ENCODE measurements around the gene RAB38. TPM values are rescaled to one million over a fixed set of nuclear protein-coding genes. Genes with fewer than 3 reads are reported as not detected.
A peak's percentile ranks its signal among the peaks of the same experiment; 100 is the strongest.

The RAB38 gene
- total RNA-seq, 1 donor, result 1.1 TPM

GRCh38 chr11:88179971-88180629 lies 4.9 kb upstream of the RAB38 start:
- no peak overlapping the region for H3K4me3 ChIP-seq (ENCODE audit: insufficient read depth, low read length)
- H3K36me3 ChIP-seq (ENCODE audit: insufficient read depth, low read length), result no peaks in the 10 kb centered on the region
- TF ChIP-seq CTCF (IDR thresholded peaks at IDR 0.05; ENCODE audit: extremely low read depth, low read depth, low read length), result no peak
- no peak for DNase-seq (ENCODE audit: insufficient read length, low spot score, missing footprints)
- H3K4me2 ChIP-seq (ENCODE audit: insufficient read depth, low read length), result no peak overlapping the region
- no peaks in the 10 kb centered on the region for H3K79me2 ChIP-seq (ENCODE audit: insufficient read depth, low read length)
- H3K4me1 ChIP-seq (ENCODE audit: insufficient read depth, low read length), result peaks cover 18% of the 10 kb centered on the region
- H4K20me1 ChIP-seq (ENCODE audit: insufficient read depth, low read length), result no peaks in the 10 kb centered on the region
- H3K9me3 ChIP-seq (ENCODE audit: low read depth, low read length), result no peaks in the 10 kb centered on the region
- no peaks in the 10 kb centered on the region for H3K27me3 ChIP-seq (ENCODE audit: insufficient read depth, low read length)
- no peak overlapping the region for H3K27ac ChIP-seq (ENCODE audit: low read depth, low read length)
- no peak overlapping the region for H2AFZ ChIP-seq (ENCODE audit: low read length)

- no peak overlapping the region for H3K4me2 ChIP-seq (ENCODE audit: insufficient read depth, low read length)
- no peak overlapping the region for H3K4me3 ChIP-seq (ENCODE audit: insufficient read depth, low read length)
- no peaks in the 10 kb centered on the region for H4K20me1 ChIP-seq (ENCODE audit: insufficient read depth, low read length)
- peak overlapping the region; percentile 56 for H3K27ac ChIP-seq (ENCODE audit: low read depth, low read length)
- no peaks in the 10 kb centered on the region for H3K36me3 ChIP-seq (ENCODE audit: insufficient read depth, low read length)
- H3K27me3 ChIP-seq (ENCODE audit: insufficient read depth, low read length), result no peaks in the 10 kb centered on the region
- peaks cover 22% of the 10 kb centered on the region for H3K4me1 ChIP-seq (ENCODE audit: insufficient read depth, low read length)
- no peak overlapping the region for H2AFZ ChIP-seq (ENCODE audit: low read length)
- no peak for TF ChIP-seq CTCF (IDR thresholded peaks at IDR 0.05; ENCODE audit: extremely low read depth, low read depth, low read length)
- H3K9me3 ChIP-seq (ENCODE audit: low read depth, low read length), result no peaks in the 10 kb centered on the region
- no peak for DNase-seq (ENCODE audit: insufficient read length, low spot score, missing footprints)
- H3K79me2 ChIP-seq (ENCODE audit: insufficient read depth, low read length), result no peaks in the 10 kb centered on the region
Observed at GRCh38 chr11:88179141-88179540, 3.9 kb upstream of the RAB38 start.

GRCh38 chr11:88178191-88178590 lies 2.9 kb upstream of the RAB38 start:
- no peaks in the 10 kb centered on the region for H3K36me3 ChIP-seq (ENCODE audit: insufficient read depth, low read length)
- H2AFZ ChIP-seq (ENCODE audit: low read length), result peak overlapping the region; percentile 18
- H3K79me2 ChIP-seq (ENCODE audit: insufficient read depth, low read length), result no peaks in the 10 kb centered on the region
- no peaks in the 10 kb centered on the region for H3K9me3 ChIP-seq (ENCODE audit: low read depth, low read length)
- peak overlapping the region; percentile 56 for H3K27ac ChIP-seq (ENCODE audit: low read depth, low read length)
- H3K27me3 ChIP-seq (ENCODE audit: insufficient read depth, low read length), result no peaks in the 10 kb centered on the region
- no peak for TF ChIP-seq CTCF (IDR thresholded peaks at IDR 0.05; ENCODE audit: extremely low read depth, low read depth, low read length)
- no peak overlapping the region for H3K4me3 ChIP-seq (ENCODE audit: insufficient read depth, low read length)
- DNase-seq (ENCODE audit: insufficient read length, low spot score, missing footprints), result peak; percentile 44
- no peaks in the 10 kb centered on the region for H4K20me1 ChIP-seq (ENCODE audit: insufficient read depth, low read length)
- H3K4me1 ChIP-seq (ENCODE audit: insufficient read depth, low read length), result peaks cover 22% of the 10 kb centered on the region
- peak overlapping the region; percentile 20 for H3K4me2 ChIP-seq (ENCODE audit: insufficient read depth, low read length)

GRCh38 chr11:88175569-88176075 lies 379 bp upstream of the RAB38 start:
- Histone ChIP-seq H3K4me3 (ENCODE audit: insufficient read depth, low read length) (peak overlapping the region; percentile 76), H2AFZ (ENCODE audit: low read length) (no peak overlapping the region)
- no peak for DNase-seq (ENCODE audit: insufficient read length, low spot score, missing footprints)

More at GRCh38 chr11:88175569-88176075, 379 bp upstream of the RAB38 start:
- TF ChIP-seq CTCF (IDR thresholded peaks at IDR 0.05; ENCODE audit: extremely low read depth, low read depth, low read length), result no peak
- no peaks in the 10 kb centered on the region for H3K79me2 ChIP-seq (ENCODE audit: insufficient read depth, low read length)
- H3K9me3 ChIP-seq (ENCODE audit: low read depth, low read length), result no peaks in the 10 kb centered on the region
- H4K20me1 ChIP-seq (ENCODE audit: insufficient read depth, low read length), result no peaks in the 10 kb centered on the region
- H3K4me1 ChIP-seq (ENCODE audit: insufficient read depth, low read length), result peaks cover 22% of the 10 kb centered on the region
- H3K27me3 ChIP-seq (ENCODE audit: insufficient read depth, low read length), result no peaks in the 10 kb centered on the region
- H3K36me3 ChIP-seq (ENCODE audit: insufficient read depth, low read length), result no peaks in the 10 kb centered on the region
- H3K4me2 ChIP-seq (ENCODE audit: insufficient read depth, low read length), result peak overlapping the region; percentile 86
- no peak overlapping the region for H3K27ac ChIP-seq (ENCODE audit: low read depth, low read length)

Measured in osteoblast (primary cell).